Panc1 (cell line): ENCODE measurements around the gene SLC12A9. TPM values are rescaled to one million over a fixed set of nuclear protein-coding genes. Genes with fewer than 3 reads are reported as not detected.
"Not testable (repeated sequence)": the region's sequence is repeated elsewhere in the genome, so short reads cannot be mapped to it uniquely, and the experiment has no call there.

Experiments used
- ATAC-seq: fragments of 200-7000 bp; cut with Tn5 transposase; 2 replicates; pipeline ENCODE4 v1.9.1; 2020; ENCODE audit warnings: mild to moderate bottlenecking, moderate library complexity
- BruUV-seq: library from RNA; stranded (reverse); fragments of 400-500 nt; replicated peaks from 2 replicates; lab custom pipeline; 2021; lab: Mats Ljungman, UMichigan
- CTCF ChIA-PET: fragments of 300-600 bp; sonication (Branson Sonifier 250); formaldehyde crosslinking; loops from one replicate; lab custom pipeline; 2022; ENCODE audit warnings: antibody characterized with exemption; lab: Charles Lee
- POLR2A ChIA-PET: fragments of 300-600 bp; sonication (Branson Sonifier 250); formaldehyde crosslinking; loops from one replicate; lab custom pipeline; 2022; ENCODE audit warnings: antibody characterized with exemption; lab: Charles Lee
- DNase-seq: peaks from one replicate; pipeline ENCODE4 v3.0.0-alpha.2; 2010; ENCODE audit warnings: low read depth, low spot score
- H3K27ac ChIP-seq: 2 replicates; pipeline ENCODE4 v1.5.1; 2011; ENCODE audit warnings: mild to moderate bottlenecking, low read length, inconsistent platforms
- H3K27me3 ChIP-seq: fragments of 200-500 bp; sonication (Bioruptor generic); 2 replicates; pipeline ENCODE4 v1.6.0; 2014; ENCODE audit warnings: low read length, inconsistent platforms; ENCODE audit not compliant: control insufficient read depth, insufficient read depth
- H3K36me3 ChIP-seq: fragments of 200-500 bp; sonication (Bioruptor generic); 2 replicates; pipeline ENCODE4 v1.5.1; 2014; ENCODE audit warnings: inconsistent platforms, mild to moderate bottlenecking, low read length, moderate library complexity; ENCODE audit not compliant: control insufficient read depth, insufficient read depth
- H3K4me1 ChIP-seq: 2 replicates; pipeline ENCODE4 v1.5.1; 2011; ENCODE audit warnings: inconsistent platforms, mild to moderate bottlenecking, low read length, moderate library complexity; ENCODE audit not compliant: control insufficient read depth, insufficient read depth
- H3K4me3 ChIP-seq, 2 experiments: 2 replicates each; pipeline ENCODE4 v1.5.1; 2011 to 2012; ENCODE audit warnings: low read depth in 2 of 2, low read length in 2 of 2, mild to moderate bottlenecking in 2 of 2, inconsistent platforms in 1 of 2, moderate library complexity in 1 of 2
- H3K9me3 ChIP-seq: fragments of 200-500 bp; sonication (Bioruptor generic); 2 replicates; pipeline ENCODE4 v1.5.1; 2014; ENCODE audit warnings: low read depth, mild to moderate bottlenecking, inconsistent platforms, low read length, moderate library complexity; ENCODE audit not compliant: control insufficient read depth, insufficient read depth
- CTCF ChIP-seq: fragments of 450-650 bp; IDR thresholded peaks from 2 replicates; pipeline ENCODE4 v1.5.1; 2017; ENCODE audit warnings: mild to moderate bottlenecking
- POLR2AphosphoS5 ChIP-seq: IDR thresholded peaks from 2 replicates; pipeline ENCODE4 v1.6.1; 2012; ENCODE audit warnings: mild to moderate bottlenecking, low read depth, low read length, moderate library complexity
- REST ChIP-seq, 2 experiments: IDR thresholded peaks; 2 replicates each; pipeline ENCODE4 v1.6.1; 2011 to 2012; ENCODE audit warnings: low read depth in 2 of 2, control low read depth in 1 of 2, low read length in 1 of 2, mild to moderate bottlenecking in 1 of 2, moderate library complexity in 1 of 2; ENCODE audit not compliant: insufficient read depth in 1 of 2
- SIN3A ChIP-seq: IDR thresholded peaks from 2 replicates; pipeline ENCODE4 v1.6.1; 2012; ENCODE audit warnings: low read depth, mild to moderate bottlenecking, low read length, moderate library complexity, borderline replicate concordance; ENCODE audit not compliant: insufficient read depth
- TCF7L2 ChIP-seq: IDR thresholded peaks from 2 replicates; pipeline ENCODE4 v1.6.1; 2011; ENCODE audit warnings: mild to moderate bottlenecking, low read depth, low read length, inconsistent platforms
- in situ Hi-C: cut with HindIII; loops from 2 replicates; pipeline ENCODE4 v1.10.0; 2016; ENCODE audit warnings: low sequenced_read_pairs, low pct_unique_long_range_greater_than_20kb
- intact Hi-C: fragments of 100-400 bp; cut with micrococcal nuclease; formaldehyde crosslinking; loops from one replicate; pipeline ENCODE4 v1.10.0; 2022; ENCODE audit not compliant: unreplicated experiment
- total RNA-seq: library from RNA; stranded (reverse); gene quantifications from one replicate; pipeline ENCODE4 v1.2.1, GENCODE V29; 2021; ENCODE audit not compliant: unreplicated experiment

The SLC12A9 gene
- total RNA-seq, 1 experiment from 2014 or later = 31.1 TPM

- TF ChIP-seq TCF7L2 (no peak), REST (IDR thresholded peaks at IDR 0.05; ENCODE audit: insufficient read depth in 1 of 2, low read depth in 2 of 2, low read length in 1 of 2) (no peak), CTCF (no peak), SIN3A (no peak), POLR2AphosphoS5 (no peak)
- no peak overlapping the region for H3K4me3 ChIP-seq
- H3K36me3 ChIP-seq = no peaks in the 10 kb centered on the region
- no peak for DNase-seq
- no peaks in the 10 kb centered on the region for H3K4me1 ChIP-seq
- BruUV-seq = no TSS peak
- H3K9me3 ChIP-seq = no peaks in the 10 kb centered on the region
- H3K27ac ChIP-seq = no peak overlapping the region
- H3K27me3 ChIP-seq = no peaks in the 10 kb centered on the region
- ChIA-PET CTCF (interaction anchor here (0.7 kb wide), 1 partner anchor 63 kb away, joined by 3 read pairs; no protein-coding TSS in a partner anchor), POLR2A (interaction anchor here (0.7 kb wide), 1 partner anchor 15 kb away, joined by 6 read pairs; no protein-coding TSS in a partner anchor)
- ATAC-seq = no peak
- intact Hi-C loops (no loop called here), in situ Hi-C loops (no loop called here)
Measured at GRCh38 chr7:100902638-100903037, 50.1 kb downstream of the SLC12A9 start.

GRCh38 chr7:100908512-100908911 is 56.0 kb downstream of the SLC12A9 start:
- Histone ChIP-seq H3K4me3 (no peak overlapping the region), H3K27me3 (no peaks in the 10 kb centered on the region), H3K4me1 (no peaks in the 10 kb centered on the region), H3K9me3 (no peaks in the 10 kb centered on the region), H3K27ac (no peak overlapping the region), H3K36me3 (no peaks in the 10 kb centered on the region)
- ChIA-PET CTCF (interaction anchor here (0.6 kb wide), 1 partner anchor 65 kb away, joined by 4 read pairs; no protein-coding TSS in a partner anchor), POLR2A (interaction anchor here (0.6 kb wide), 1 partner anchor 11 kb away, joined by 4 read pairs; no protein-coding TSS in a partner anchor)
- no peak for DNase-seq
- in situ Hi-C loops (no loop called here), intact Hi-C loops (no loop called here)
- ATAC-seq = no peak
- BruUV-seq = no TSS peak
- TF ChIP-seq TCF7L2 (no peak), REST (IDR thresholded peaks at IDR 0.05; ENCODE audit: insufficient read depth in 1 of 2, low read depth in 2 of 2, low read length in 1 of 2) (no peak), POLR2AphosphoS5 (no peak), CTCF (no peak), SIN3A (no peak)

GRCh38 chr7:100910443-100910842 is 57.9 kb downstream of the SLC12A9 start:
- intact Hi-C loops, BruUV-seq, H3K4me1 ChIP-seq, H3K27me3 ChIP-seq, H3K9me3 ChIP-seq, H3K4me3 ChIP-seq, in situ Hi-C loops, ATAC-seq, H3K27ac ChIP-seq, DNase-seq, H3K36me3 ChIP-seq: not testable (repeated sequence)
- ChIA-PET POLR2A (interaction anchor here (0.6 kb wide), 1 partner anchor 117 kb away, joined by 5 read pairs; no protein-coding TSS in a partner anchor), CTCF (interaction anchor here (0.6 to 0.7 kb wide), 2 partner anchors 53 to 167 kb away, joined by 6 to 10 read pairs; no protein-coding TSS in a partner anchor)
